Ammon's horn (tissue), 1 donor: Measurements from ENCODE around the gene MDM2.
"Not testable (repeated sequence)": the region's sequence is repeated elsewhere in the genome, so short reads cannot be mapped to it uniquely, and the experiment has no call there.

Experiments used
- DNase-seq: peaks from one replicate; pipeline ENCODE4 v3.0.0-alpha.2; 2016; ENCODE audit warnings: low spot score

Gene MDM2

DNA sequence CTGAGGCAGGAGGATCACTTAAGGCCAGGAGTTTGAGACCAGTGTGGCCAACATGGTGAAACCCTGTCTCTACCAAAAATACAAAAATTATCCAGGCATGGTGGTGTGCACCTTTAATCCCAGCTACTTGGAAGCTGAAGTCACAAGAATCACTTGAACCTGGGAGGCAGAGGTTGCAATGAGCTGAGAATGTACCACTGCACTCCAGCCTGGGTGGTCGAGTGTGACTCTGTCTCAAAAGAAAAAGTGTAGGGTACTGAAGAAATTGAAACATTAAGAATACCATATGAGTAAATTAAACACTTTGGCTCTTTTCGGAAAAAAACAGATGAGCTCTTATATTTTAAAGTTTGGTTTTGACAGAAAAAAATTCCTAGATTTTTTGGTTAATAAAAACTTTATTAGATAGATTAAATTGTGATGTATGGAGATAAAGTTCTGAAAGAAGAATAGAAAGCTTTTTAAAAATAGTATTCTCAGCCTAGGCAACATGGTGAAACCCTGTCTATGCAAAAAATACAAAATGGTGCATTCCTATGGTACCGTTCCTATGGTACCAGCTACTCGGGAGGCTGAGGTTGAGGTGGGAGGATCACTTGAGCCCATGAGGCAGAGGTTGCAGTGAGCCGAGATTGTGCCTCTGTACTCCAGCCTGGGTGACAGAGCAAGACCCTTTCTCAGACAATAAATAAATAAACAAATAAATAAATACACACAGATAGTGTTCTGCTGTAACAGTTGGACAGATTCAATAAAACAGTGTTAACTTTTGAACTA is 20.1 kb downstream of the MDM2 start:
- DNase-seq: no peak

- DNase-seq: no peak
Measured at GRCh38 chr12:68828672-68829068, 20.7 kb downstream of the MDM2 start.

DNA sequence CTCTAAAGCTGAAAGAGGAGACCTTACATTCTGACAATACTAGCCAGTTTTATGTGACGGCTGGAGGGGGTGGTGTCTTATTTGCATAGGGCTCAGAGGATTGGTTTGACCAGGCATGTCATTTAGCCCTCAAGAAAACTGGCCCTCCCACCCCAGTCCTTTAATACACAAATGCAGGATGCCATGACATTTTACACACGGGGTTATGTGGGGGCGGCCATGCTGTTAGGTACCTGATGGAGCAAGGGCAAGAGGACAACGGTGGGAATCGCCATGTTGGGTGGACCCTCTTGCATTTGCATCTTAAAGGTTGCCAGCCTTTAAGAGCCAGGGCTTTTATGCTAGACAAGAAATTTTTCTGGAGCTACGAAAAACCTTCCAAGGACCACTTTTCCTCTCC is 23.3 kb downstream of the MDM2 start:
- no peak for DNase-seq

DNA sequence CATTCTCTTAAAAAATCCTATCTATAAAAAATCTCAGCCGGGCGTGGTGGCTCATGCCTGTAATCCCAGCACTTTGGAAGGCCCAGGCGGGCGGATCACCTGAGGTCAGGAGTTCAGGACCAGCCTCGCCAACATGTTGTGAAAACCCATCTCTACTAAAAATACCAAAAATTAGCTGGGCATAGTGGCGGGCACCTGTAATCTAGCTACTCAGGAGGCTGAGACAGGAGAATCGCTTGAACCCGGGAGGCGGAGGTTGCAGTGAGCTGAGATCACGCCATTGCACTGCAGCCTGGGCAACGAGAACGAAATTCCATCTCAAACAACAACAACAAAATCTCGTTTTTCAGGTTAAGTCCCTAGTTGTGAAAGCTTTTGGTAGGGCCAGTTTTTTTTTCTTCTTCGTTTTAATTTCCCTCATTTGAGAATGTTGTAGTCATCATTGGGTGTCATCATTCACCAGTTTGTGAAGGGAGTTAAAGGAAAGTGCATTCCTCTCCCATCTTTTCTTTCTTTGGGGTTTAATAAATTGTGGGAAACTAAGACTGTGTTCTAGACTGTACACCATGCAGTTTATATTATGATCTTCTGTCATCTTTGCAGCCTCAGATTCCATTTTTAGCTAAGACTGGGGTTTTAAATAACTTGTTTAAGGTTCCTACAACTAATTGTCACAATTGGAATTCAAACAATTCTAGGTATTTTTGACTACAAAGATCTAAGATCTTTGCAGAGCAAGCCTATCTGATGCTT is 23.9 kb downstream of the MDM2 start:
- no peak for DNase-seq

DNA sequence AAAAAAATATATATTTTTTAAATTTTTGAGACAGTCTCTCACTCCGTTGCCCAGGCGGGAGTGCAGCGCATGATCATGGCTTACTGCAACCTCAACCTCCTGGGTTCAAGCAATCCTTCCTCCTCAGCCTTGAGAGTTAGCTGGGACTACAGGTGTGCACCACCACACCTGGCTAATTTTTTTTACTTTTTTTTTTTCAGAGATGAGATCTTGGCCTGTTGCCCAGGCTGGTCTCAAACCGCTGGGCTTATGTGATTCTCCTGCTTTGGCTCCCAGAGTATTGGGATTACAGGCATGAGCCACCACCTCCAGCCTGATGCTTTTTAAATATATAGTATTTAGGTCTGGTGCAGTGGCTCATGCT is 24.5 kb downstream of the MDM2 start:
- no peak for DNase-seq

DNA sequence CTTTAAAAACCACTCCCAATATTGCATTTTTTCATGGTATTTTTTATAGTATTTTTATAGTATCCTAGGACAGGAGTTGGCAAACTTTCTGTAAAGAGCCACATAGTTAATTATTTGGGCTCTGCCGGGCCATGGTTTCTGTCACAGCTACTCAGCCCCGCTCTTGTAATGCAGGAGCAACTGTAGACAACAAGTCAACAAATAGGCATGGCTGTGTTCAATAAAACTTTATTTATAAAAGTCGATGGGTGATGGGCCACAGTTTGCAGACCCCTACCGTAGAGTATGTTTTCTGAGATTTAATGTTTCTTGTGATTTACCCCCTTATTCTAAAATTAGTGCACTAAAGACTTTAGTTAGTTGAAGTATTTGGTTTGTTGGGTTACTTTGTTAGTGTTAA is 25.5 kb downstream of the MDM2 start:
- DNase-seq: no peak

DNA sequence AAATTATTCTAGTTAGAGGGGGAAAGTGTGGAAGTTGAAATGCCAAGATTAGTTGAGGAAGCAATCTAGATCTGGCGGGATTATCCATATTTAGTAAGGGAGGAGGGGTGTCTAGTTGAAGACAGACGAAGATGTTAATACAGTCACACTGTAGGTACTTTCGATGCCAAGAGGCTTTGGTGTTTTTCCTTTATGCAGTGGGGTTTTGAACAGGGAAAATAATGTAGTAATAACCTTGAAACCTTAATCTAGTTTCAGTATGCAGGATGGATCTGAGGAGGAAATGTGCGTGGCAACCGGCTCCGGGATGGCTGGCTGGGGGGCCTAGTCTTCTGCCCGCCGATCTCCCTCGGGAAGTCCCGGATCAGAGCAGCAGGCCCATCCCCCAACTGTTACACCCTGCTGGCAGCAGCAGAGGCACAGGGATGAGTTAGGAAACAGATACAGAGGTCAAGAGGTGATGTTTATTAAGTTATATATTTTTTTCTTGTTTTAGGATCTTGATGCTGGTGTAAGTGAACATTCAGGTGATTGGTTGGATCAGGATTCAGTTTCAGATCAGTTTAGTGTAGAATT is 27.4 kb downstream of the MDM2 start:
- DNase-seq: no peak

- DNase-seq: no peak
Measured at GRCh38 chr12:68837215-68837614, 29.2 kb downstream of the MDM2 start.

DNA sequence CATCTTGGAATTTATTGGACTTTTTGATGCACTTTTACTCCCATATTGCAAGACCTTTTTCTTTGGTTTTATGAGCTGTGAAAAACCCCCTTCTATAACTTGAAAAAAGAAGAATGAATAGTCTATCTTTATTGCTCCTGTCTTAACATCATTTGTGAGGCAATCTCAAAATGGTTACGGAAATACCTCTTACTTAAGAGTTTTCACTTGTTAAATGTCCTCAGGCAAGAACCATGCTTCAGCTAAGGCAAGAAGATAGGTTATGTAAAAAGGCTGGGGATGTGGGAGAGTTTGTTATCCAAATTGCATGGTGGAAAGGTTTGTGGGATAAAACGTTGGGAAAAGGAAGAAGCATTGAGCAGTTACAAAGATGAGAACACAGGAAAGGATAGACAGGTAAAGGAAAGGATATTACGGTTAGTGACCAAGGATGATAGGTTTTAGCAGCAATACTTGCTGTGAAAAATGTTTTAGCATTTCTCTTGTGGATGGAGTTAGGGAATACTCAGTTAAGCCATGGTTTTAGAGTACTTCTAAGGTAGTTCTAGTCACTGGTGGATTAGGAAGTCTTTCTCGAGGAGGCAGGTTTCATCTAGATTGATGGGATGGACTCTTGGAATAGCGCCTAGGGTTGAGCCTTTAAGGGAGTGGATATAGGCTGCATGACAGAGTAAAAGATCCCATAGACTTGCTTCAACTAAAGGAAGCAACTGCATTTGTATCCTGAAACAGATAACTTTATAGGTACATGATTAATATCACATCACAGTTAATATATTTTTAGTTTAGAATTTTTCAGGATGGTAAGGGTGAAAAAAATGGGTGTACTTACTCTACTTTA is 30.3 kb downstream of the MDM2 start:
- no peak for DNase-seq

- no peak for DNase-seq
Measured at GRCh38 chr12:68839183-68840147, 31.5 kb downstream of the MDM2 start.

GRCh38 chr12:68841175-68841574 is 33.2 kb downstream of the MDM2 start:
- not testable (repeated sequence) for DNase-seq

DNA sequence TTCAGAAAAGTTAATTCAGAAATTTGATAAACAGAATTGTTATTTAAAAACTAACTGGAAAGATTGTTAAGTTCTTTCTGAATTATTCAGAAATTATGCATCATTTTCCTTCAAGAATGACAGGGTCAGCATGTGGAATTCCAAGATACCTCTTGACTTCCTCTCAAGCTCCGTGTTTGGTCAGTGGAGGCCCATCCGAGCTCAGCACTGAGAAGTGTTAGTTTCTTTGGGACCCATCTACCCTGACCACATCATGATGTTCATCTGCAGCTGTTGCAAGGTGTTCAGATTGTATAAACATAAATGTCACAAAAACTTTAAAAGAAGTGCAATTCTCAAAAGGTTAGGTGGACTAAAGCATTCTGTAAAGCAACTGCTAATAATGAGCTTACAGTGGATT is 33.7 kb downstream of the MDM2 start:
- no peak for DNase-seq

GRCh38 chr12:68842123-68842522 is 34.1 kb downstream of the MDM2 start:
- DNase-seq: no peak

DNA sequence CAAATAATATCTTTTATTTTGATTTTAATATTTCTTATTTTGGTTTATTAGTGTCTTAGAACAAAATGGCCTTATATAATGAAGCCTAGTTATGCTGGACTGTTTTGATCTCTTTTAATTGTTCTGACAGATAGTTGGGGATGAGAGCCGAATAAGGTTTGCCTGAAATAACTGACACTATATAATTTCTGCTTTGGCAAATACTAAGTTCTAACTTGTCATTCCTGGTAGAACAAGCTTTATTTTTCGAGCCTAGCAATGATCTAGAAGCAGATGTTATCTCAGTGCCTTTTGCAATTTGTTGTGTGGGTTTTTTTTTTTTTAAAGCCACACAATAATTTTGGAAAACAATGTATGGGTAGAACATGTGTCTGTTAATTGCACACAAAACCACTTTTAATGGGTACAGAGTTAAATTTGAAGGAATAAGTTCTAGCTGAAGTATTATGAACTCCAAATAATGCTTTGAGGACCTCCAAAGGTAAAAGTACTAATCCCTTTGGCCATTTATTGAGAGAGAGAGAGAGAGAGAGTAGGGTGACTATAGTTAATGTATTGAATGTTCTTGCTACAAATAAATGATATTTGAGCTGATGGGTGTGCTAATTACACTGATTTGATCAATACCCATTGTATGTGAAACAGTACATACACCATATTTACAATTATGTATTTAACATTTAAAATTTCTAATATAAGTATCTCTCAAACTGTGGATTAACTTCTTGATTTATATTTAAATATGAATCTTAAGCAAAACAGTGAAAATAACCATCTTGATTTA is 35.0 kb downstream of the MDM2 start:
- DNase-seq: no peak

DNA sequence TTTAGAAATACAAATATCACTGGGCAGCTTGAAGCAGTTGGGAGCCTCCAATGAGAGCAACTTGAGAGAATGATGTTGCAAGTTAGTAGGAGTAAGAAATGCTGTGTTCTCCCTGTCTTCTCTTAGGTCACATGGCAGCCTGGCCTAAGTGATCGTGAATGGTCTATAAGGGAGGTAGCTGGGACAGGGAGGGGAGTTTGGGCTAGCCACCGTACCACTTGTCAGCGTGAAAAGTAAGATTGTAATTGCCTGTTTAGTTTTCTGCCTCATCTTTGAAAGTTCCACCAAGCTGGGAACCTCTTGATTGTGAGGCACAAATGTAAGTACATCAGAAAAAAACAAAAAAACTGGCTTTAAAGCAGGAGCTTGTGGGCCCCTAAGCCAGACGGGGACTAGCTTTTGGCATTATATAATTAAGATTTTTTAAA is 36.4 kb downstream of the MDM2 start:
- no peak for DNase-seq

- DNase-seq: no peak
Measured at GRCh38 chr12:68844788-68845695, 37.1 kb downstream of the MDM2 start.

- no peak for DNase-seq
Measured at GRCh38 chr12:68846811-68847210, 38.8 kb downstream of the MDM2 start.

- no peak for DNase-seq
Measured at GRCh38 chr12:68850390-68850789, 42.4 kb downstream of the MDM2 start.

DNA sequence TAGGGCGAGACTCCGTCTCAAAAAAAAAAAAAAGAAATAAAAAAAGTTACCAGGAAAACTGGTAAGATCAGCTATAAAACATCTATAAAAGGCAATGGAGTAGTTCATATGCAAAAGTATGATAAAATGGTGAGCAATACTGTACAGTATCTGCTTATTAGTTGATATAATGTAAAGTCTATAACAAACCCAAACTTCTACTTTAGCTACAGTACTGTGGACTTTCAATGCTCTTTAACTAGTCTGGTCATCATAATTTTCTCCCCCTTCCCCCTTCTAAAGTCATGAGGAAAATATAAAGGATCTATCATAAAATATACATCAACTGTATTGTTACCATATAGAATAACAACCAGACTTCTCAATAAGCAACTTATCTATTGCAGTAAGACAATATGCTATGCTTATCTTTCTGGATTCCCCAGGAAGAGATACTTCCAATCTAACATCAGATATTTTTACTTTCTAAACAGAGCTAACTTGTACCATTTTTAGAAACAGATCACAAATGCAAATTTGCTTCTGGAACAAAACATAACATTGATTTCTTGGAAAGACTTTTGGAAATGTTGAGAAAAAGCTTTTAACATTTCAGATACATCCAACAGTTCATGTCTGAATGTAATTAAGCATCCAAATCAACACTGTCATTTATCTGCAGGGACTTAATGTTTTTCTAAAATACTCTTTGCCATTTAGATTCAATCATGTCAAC is 43.8 kb downstream of the MDM2 start:
- DNase-seq: no peak
